ENCODE measurements around the gene ARG2. TPM values are rescaled to one million over a fixed set of nuclear protein-coding genes. Genes with fewer than 3 reads are reported as not detected.
A peak's percentile ranks its signal among the peaks of the same experiment; 100 is the strongest.

The ARG2 gene
- total and polyA plus RNA-seq, 2 of the 4 experiments (the other 2 are of a cell fraction), result 1.1 to 2.5 TPM

DNA sequence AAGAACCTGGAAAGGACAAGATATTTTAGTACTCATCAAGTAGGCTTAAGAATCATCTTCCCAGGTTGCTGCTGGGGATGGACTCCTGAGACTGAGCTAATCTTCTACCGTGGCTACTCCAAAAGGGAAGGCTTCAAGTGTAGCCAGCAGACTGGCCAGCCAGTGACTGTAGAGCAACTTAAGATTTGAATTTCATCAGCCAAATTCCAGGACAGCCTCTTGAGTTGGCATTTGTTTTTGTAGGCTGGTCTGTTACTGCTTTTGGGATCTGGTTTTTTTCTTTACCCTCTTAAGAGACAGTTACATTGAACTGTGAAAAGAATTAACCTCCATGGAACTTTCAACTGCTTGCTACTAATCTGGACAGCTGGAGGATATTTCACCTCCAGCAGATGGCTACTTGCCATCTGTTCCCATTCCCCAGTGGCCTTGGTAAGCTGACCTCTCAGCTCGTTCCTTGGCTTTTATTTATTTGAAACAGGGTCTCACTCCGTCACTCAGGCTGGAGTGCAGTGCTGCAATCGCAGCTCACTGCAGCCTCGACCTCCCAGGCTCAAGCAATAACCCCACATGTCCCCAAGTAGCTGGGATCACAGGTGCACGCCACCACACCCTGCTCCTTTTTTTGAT, 34.0 kb downstream of the ARG2 start:
- DNase-seq, result peak; percentile 35
- dilution Hi-C loops (cut with HindIII; ENCODE audit: low sequenced_read_pairs, unreplicated experiment) (no loop called here), in situ Hi-C loops (cut with MboI; ENCODE audit: low sequenced_read_pairs) (no loop called here)
- TF ChIP-seq CTCF (conservative IDR thresholded peaks at IDR 0.05; ENCODE audit: low read depth, low read length), result no peak
- TF ChIP-seq NFE2L2 (IDR thresholded peaks at IDR 0.05; ENCODE audit: low read depth, low read length), result no peak
- no peak for TF ChIP-seq FOS (IDR thresholded peaks at IDR 0.05; ENCODE audit: low read depth, low read length)
- no peak for TF ChIP-seq RAD21 (IDR thresholded peaks at IDR 0.05; ENCODE audit: low read length)
- TF ChIP-seq MXI1 (IDR thresholded peaks at IDR 0.05; ENCODE audit: borderline replicate concordance, low read depth, low read length), result no peak
- TF ChIP-seq MAFK (IDR thresholded peaks at IDR 0.05; ENCODE audit: low read depth, low read length), result no peak
- TF ChIP-seq MAZ (IDR thresholded peaks at IDR 0.05; ENCODE audit: borderline replicate concordance, low read depth, low read length), result no peak
- no peak for TF ChIP-seq CEBPB (IDR thresholded peaks at IDR 0.05; ENCODE audit: low read depth, low read length)
- TF ChIP-seq BHLHE40 (IDR thresholded peaks at IDR 0.05; ENCODE audit: low read depth, low read length), result no peak
- TF ChIP-seq RCOR1 (IDR thresholded peaks at IDR 0.05; ENCODE audit: insufficient replicate concordance, low read length), result no peak
- TF ChIP-seq, protein P1, sequence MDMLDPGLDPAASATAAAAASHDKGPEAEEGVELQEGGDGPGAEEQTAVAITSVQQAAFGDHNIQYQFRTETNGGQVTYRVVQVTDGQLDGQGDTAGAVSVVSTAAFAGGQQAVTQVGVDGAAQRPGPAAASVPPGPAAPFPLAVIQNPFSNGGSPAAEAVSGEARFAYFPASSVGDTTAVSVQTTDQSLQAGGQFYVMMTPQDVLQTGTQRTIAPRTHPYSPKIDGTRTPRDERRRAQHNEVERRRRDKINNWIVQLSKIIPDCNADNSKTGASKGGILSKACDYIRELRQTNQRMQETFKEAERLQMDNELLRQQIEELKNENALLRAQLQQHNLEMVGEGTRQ (IDR thresholded peaks at IDR 0.05; ENCODE audit: low read depth, low read length), result no peak
- TF ChIP-seq ELK1 (IDR thresholded peaks at IDR 0.05; ENCODE audit: borderline replicate concordance, low read depth, low read length), result no peak
- no peak for TF ChIP-seq POLR2A (IDR thresholded peaks at IDR 0.05; ENCODE audit: low read depth, low read length)
- TF ChIP-seq RFX5 (IDR thresholded peaks at IDR 0.05; ENCODE audit: low read depth, low read length), result no peak
- no peak for TF ChIP-seq SMC3 (IDR thresholded peaks at IDR 0.05; ENCODE audit: low read depth, low read length)

More for the DNA sequence above, 34.0 kb downstream of the ARG2 start:
- Histone ChIP-seq H3K23ac (ENCODE audit: low read depth, low read length) (no peak overlapping the region), H2BK15ac (ENCODE audit: low read depth, low read length) (no peak overlapping the region), H2AFZ (replicated peaks; ENCODE audit: low read length, poor library complexity) (no peak overlapping the region), H3K4me2 (ENCODE audit: low read depth, low read length) (no peak overlapping the region), H2AK9ac (replicated peaks; ENCODE audit: low read depth, low read length, poor library complexity) (no peak overlapping the region), H3K9me1 (ENCODE audit: insufficient read depth, low read length) (peaks cover 6% of the 10 kb centered on the region), H3K79me1 (ENCODE audit: low read depth in 1 of 2, low read length in 2 of 2) (peaks cover 0 to 10% of the 10 kb centered on the region in 2 experiments; a peak in 1 of 4 replicates), H2BK120ac (ENCODE audit: low read depth, low read length) (peak overlapping the region; percentile 52; the same call in 1 of the 2 replicates), H3K56ac (ENCODE audit: extremely low read depth, insufficient read depth, low read length) (peak overlapping the region; percentile 8; the same call in 1 of the 2 replicates), H3K14ac (replicated peaks; ENCODE audit: low read depth, low read length) (peak overlapping the region; percentile 33; the same call in 1 of the 2 replicates), H3K9me3 (ENCODE audit: control insufficient read depth, insufficient read depth, low read length) (no peaks in the 10 kb centered on the region), H2BK5ac (ENCODE audit: low read depth, low read length, poor library complexity, severe bottlenecking) (no peak overlapping the region), H3K36me3 (ENCODE audit: control insufficient read depth, insufficient read depth, low read length) (peaks cover 56% of the 10 kb centered on the region), H3K4ac (ENCODE audit: low read depth, low read length) (peak overlapping the region; percentile 69), H2BK20ac (ENCODE audit: low read depth, low read length) (peak overlapping the region; percentile 14; the same call in 1 of the 2 replicates), H4K91ac (ENCODE audit: insufficient read depth, low read depth, low read length) (peak overlapping the region; percentile 82; the same call in 1 of the 2 replicates), H2AK5ac (ENCODE audit: low read depth, low read length) (no peak overlapping the region), H4K20me1 (ENCODE audit: insufficient read depth, low read length) (no peaks in the 10 kb centered on the region), H3K18ac (ENCODE audit: low read depth, low read length) (no peak overlapping the region), H3K27me3 (ENCODE audit: control insufficient read depth, insufficient read depth, low read length) (no peaks in the 10 kb centered on the region), H4K8ac (ENCODE audit: low read depth in 2 of 2, low read length in 2 of 2) (peak overlapping the region in 1 of 2 experiments; percentile 52; a peak in 1 of 4 replicates), H3K27ac (ENCODE audit: insufficient read depth, low read length) (peak overlapping the region; percentile 66; the same call in 1 of the 2 replicates), H4K5ac (ENCODE audit: low read depth, low read length) (no peak overlapping the region), H3K4me3 (ENCODE audit: insufficient read depth, low read depth, low read length) (no peak overlapping the region), H3K9ac (ENCODE audit: low read depth, low read length) (0 out of 2 replicates have a peak overlapping the region, but pooled peaks have one; percentile 37), H3K4me1 (ENCODE audit: control insufficient read depth, insufficient read depth, low read length) (peaks cover 2% of the 10 kb centered on the region; the same call in 1 of the 2 replicates)
- ChIA-PET CTCF (interaction anchor here (1.2 kb wide), 1 partner anchor 13 kb away, joined by 3 read pairs; no protein-coding TSS in a partner anchor), POLR2A (ENCODE audit: unreplicated experiment) (no interaction called here)
- 100% methylated on average over 1 of the region's 6 CpGs; no CpG with 5 or more reads in 1 of the 2 experiments for WGBS, 2 experiments (ENCODE audit: extremely low coverage in 2 of 2, insufficient read length in 1 of 2)
- ATAC-seq (ENCODE audit: low read depth), result peak; percentile 52
- BruUV-seq (replicated peaks), result no TSS peak
- intact Hi-C loops (cut with micrococcal nuclease), result no loop called here

Measured in IMR-90 (cell line).